GM21825 (cell line): Measurements from ENCODE around the gene MID2.
"Not testable (repeated sequence)": the region's sequence is repeated elsewhere in the genome, so short reads cannot be mapped to it uniquely, and the experiment has no call there.

Experiments used
- ATAC-seq: cut with Tn5 transposase; IDR thresholded peaks from one replicate; pipeline ENCODE4 v1.9.1; 2021; ENCODE audit warnings: mild to moderate bottlenecking, moderate library complexity; ENCODE audit not compliant: unreplicated experiment

MID2 gene

GRCh38 chrX:107940095-107940494 is 114.4 kb downstream of the MID2 start:
- no peak for ATAC-seq

GRCh38 chrX:107955337-107955736 is 129.7 kb downstream of the MID2 start:
- not testable (repeated sequence) for ATAC-seq

GRCh38 chrX:107968623-107969022 is 143.0 kb downstream of the MID2 start:
- no peak for ATAC-seq

- ATAC-seq, result no peak
These were observed 144.4 kb downstream of the MID2 start for GRCh38 chrX:107970073-107970472.

GRCh38 chrX:107971636-107972035 is 146.0 kb downstream of the MID2 start:
- ATAC-seq, result no peak
